HG03558 (cell line): ENCODE results near the gene HSPB6.
A peak's percentile ranks its signal among the peaks of the same experiment; 100 is the strongest.

ENCODE experiments used
- ATAC-seq: cut with Tn5 transposase; IDR thresholded peaks from one replicate; pipeline ENCODE4 v1.9.1; 2021; ENCODE audit warnings: moderate number of reproducible peaks; ENCODE audit not compliant: unreplicated experiment; ENCODE audit errors: extremely low read depth

The HSPB6 gene

DNA sequence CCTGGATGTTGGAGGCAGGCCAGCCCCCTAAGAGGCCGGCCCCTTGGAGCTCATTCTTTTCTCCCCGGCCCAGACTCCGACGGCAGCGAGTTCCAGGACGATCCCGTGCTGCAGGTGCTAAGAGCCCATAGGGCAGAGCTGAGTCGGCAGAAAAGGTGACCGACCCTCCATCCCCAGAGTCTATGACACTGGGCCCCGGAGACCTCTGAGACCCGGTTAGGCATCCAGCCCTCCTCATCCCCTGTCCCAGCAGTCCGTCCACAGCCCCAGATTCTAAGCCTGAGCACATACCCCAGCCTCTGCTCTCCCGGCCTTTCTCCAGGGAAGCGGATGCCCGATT lies 11.2 kb upstream of the HSPB6 start:
- ATAC-seq = no peak

DNA sequence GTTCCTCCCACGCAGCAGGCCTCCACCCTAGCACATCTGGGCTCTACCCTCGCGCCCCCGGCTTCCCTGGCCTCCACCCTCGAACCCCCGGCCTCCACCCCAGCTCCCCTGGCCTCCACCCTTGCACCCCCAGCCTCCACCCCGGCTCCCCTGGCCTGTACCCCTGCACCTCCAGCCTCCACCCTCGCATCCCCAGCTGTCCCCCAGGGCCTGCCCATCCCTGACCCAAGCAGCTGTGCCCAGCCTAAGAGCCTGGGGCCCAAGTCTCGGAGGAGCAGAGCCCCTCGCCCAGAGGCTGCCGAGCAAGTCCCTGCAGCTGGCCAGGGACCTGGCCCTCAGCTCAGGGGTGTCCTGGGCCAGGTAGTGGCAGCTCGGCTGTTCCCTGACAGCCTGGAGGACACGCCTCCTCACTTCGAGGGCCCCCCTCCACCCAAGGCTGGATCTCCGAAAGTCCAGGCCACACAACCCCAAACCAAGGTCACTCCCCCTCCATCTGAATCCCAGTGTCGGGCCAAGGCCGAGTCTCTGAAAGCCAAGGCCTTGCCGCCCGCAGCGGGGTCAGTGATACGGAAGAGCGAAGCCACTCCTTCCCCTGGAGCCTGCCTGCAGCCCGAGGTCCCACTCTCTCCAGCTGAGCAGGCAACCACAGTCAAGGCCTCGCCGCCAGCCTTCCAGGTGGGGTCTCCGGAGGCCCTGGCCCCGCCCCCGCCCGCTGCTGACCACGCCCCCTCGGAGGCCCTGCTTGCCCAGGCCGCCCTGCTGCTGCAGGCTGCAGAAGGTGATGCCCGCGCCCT lies 10.7 kb upstream of the HSPB6 start:
- ATAC-seq = no peak

DNA sequence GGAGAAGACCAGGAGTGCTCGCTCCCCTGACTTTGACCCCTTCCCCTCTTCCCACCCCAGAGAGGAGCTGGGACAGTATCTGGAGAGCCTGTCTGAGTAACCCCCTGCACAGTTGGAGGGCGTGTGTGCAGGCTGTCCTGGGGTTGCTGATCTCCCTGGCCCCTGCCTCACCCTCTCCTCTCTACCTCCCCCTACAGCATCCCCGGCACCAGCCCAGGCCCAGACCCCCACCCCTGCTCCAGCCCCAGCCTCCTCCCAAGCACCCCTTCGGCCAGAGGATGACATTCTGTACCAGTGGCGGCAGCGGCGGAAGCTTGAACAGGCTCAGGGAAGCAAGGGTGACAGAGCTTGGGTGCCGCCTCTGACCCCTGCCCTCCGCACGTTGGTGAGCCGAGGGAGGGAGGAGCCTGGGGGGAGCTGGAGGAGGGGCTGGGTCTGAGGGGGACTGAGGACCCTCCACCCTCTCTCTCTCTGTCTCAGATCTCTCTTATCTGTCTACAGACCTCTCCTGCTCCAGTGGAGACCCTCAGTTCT lies 9.8 kb upstream of the HSPB6 start:
- ATAC-seq = no peak

DNA sequence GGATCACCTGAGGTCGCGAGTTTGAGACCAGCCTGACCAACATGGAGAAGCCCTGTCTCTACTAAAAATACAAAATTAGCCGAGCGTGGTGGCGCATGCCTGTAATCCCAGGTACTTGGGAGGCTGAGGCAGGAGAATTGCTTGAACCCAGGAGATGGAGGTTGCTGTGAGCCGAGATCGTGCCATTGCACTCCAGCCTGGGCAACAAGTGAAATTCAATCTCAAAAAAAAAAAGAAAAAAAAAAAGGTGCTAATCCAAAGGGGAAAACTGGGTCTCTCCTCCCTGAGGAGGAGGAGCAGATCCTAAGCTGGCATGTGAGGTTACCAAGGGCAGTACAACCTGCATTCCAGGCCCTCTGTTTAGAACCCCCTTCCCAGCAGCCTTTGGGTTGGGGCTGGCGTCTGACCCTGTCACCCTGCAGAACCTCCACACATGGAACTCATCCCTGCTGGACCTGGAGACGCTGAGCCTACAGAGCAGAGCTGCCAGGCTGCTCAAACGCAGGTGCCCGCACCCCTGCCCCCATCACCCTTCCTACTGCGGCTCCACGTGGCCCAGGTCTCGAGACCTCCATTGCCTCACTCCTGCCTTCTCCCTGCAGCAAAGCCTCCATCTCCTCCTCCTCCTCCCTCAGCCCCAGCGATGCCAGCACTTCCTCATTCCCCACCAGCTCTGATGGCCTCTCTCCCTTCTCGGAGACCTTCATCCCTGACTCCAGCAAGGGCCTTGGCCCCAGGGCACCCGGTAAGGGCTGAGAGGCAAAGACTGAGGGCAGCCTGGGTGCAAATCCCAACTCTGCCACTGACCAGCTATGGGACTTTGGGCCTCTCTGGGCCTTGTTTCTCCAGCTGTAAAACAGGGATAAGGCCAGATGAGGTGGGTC lies 7.8 kb upstream of the HSPB6 start:
- ATAC-seq = no peak

DNA sequence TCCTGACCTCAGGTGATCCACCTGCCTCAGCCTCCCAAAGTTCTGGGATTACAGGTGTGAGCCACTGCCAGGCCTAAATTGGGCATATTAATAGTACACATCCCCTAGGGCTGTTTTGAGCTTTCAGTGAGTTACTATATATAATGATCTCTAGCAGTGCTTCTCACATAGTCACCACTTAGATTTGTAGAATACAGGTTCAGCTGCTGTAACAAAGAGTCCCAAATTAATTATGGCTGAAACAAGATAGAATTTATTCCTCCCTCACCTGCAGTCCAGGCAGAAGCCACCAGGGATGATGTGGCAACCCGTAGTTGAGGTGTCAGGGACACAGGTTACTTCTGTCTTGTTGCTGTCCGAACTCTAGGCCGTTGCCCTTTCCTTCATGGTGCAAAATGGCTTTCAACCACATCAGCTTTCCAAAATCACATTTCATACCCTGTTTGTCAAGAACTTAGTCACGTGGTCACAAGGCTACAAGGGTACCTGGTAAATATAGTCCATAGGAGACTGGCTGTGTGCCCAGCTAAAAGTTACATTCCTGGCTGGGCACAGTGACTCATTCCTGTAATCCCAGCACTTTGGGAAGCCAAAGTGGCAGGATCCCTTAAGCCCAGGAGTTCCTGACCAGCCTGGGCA lies 4.0 kb upstream of the HSPB6 start:
- ATAC-seq = no peak

DNA sequence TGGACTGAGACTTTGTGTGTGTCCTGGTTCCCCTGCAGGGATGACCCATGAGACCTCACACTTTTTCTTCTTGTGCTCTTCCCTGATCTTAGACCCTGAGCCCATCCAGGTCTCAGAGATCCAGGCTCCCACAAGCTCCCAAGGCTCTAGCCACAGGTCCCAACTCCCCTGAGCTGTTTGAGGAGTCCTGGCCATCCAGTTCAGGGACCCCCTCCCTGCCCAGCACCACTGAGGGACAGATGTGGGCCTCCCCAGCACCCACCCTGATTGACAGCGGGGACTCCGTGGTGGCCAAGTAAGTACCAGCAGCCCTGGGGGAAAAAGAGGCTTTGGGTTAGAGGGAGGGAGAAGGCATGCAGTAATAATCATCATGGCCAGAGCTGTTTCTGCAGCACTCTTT lies 2.9 kb upstream of the HSPB6 start:
- ATAC-seq = no peak

DNA sequence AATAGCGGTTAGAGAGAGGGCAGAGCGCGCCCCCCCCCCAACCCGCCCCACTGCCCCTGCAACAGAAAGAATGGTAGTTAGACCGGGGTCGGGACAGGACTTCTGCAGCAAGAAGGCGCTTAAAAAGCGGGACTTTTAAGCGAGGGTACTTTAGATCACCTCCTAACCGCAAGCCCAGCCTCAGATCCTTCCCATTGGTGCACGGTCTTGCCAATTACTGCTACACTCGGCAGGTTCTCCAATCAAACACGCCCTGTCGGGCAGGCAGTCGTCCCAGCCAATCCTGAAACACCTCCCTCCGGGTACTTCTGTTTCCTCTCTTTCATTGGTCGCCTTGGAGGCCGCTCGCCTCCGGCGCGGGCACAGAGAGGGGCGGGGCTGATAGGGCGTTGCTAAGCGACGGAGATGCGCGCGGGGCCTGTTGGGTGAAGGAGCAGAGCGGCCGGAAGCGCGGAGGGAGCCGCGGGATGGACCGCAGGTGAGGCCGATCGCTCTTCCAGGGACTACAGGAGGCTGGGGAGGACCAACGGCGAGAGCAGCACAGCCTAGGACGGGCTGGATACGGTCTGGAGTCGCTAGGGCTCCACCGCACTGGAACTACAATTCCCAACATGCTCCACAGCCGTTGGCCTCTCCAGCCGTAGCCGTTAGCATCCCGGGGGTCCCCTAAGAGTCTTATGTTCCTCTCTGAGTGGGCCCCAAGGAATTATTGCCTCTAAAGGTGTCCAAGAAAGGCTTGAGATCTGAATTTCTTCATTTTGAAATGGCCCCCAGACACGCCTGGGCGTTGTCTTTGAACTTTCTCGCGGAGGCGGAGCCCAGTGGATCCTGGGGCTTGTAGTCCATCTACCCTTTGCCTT lies 1.1 kb upstream of the HSPB6 start, which contains the start of gene PROSER3:
Gene PROSER3, plus strand, starts transcription at position 428 of the 860 bp plus-strand sequence. Its CDS starts 40 bp downstream, at position 468.
- peak; percentile 77 for ATAC-seq

DNA sequence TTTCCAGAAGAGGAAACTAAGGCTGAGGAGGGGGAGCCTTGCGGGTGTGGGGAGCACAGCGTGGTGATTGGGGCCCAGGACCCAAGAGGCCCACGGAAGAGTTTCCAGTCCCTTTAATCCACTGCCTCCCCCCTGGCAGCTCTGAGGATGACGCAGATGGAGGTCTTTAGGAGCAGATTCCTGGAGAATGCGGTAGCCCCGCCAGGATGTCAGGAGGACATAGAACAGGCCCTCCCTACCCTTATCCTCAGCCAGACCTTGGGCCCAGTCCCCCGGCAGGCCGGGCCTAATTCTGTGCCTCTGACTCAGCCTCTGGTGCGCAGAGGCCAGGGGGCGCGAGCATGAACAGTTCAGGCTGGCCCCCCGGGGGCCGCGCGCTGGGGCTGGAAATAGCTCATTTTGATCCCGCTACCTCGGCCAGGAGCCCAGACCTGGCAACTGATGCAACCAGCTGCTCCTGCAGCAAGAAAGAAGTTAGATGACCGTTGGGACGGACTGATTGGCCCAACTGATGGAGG lies 461 bp upstream of the HSPB6 start:
- no peak for ATAC-seq

DNA sequence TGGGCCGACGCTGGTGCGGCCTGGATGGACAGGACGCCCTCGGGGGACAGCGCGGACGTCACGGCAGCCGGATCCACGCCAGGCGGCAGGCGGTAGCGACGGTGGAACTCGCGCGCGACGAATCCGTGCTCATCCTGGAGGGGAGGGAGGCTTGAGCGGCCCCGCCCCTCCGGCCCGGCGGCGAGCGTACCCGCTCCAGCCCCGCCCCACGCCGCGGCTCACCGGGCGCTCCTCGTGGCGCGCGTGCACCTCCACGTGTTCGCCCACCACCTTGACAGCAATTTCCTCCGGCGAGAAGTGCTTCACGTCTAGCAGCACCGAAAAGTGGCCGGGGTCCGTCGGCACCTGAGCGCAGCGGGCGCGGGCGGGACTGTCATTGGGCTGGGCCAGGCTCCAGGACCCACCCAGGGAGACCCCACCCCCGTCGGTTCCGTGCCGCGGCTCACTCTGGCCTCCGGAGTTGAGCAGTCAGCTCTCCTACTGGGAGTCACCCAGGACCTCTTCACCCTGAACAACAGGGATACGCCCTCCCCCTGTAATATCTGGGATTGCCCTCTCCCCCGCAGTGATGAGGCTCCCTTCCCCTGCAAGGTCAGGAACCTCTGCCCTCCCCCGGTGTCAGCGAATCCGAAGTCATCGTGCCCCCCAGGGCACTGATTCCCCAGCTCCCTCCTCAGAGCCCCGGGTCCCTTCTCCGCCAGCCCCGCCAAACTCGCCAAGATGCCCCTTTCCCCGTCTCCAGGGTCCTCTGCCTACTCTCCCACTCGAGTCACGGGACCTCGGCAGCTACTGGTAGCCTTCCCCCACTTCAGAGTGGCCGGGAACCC lies 1.1 kb downstream of the HSPB6 start:
- ATAC-seq = no peak

DNA sequence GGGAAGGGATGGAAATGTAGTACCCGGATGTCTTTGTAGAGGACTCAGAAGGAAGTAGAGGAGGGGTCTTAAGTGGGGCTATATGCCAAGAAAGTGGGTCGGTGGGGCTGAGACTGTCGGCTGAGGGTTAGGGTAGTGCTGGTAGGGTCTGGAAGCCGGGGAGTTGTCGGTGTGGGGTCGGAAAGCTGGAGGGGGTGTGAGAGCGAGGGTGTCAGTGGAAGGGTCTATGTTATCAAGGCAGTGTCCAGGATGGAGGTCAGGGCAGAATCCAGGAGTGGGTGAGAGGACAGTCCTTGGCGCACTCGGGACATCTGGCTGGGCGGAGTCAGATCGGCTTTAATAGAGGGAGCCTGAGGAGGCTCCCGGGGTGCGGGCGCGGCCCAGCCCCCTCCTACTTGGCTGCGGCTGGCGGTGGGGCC lies 1.7 kb downstream of the HSPB6 start:
- ATAC-seq = no peak

DNA sequence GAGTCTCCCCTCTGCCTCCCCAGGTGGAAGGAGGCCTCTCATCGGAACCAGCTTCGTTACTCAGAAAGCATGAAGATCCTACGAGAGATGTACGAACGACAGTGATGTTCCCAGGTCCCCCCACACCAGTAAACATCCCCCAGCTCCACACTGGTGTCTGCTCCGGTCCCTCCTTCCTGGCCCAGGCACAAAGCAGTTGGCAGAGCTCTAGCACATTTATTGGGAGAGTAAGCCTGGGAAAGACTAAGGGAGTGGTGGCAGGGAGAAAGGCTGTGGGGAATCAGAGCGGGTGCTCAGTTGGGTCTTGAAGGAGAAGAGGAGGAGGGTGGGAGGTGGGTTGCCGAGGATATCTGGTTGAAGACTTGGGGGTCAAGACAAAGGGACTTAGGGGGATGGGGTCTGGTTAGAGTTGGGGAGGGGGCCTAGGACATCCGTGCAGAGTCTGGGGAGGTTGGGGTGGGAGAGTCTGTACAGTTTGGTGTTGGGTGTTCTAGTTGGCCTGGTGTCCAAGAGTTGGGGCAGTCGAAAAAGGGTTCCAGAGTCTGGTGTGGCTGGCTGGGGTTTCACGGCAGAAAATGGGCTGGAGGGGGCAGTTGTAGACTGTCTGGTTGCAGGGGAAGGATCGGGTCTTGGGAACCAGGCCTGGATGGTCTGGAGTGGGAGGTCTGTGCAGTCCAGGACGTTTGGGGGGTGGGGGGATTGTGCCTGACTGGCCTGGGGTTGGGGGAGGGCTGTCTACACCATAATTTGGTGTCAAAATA lies 2.3 kb downstream of the HSPB6 start:
- no peak for ATAC-seq

DNA sequence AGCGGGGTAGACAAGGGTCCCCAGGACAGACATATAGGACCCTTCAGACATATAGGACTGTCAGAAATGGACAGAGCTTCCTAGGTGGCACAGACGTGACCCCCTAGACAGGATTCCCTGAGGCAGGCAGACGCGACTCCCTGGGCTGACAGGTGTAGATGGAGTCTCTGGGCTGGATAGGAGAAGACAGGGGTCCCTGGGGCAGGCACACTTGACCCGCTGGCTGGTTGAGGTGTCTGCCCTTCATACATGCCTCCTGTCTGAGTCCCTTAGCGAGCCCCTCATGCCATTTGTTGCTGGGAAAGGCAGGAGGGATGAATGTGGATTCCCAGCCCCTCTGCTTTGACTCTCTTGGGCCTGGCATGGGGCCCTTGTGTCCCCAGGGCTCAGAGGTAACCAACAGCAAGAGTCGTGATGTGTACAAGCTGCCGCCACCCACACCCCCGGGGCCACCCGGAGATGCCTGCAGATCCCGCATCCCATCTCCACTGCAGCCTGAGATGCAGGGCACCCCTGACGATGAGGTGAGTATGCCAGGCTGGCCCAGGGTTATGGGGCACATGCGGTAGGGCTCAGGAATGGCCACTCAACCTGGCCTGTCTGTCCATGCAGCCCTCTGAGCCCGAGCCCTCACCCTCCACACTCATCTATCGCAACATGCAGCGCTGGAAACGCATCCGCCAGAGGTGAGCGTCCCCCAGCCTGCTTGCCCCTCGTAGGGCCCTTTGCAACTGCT lies 3.0 kb downstream of the HSPB6 start:
- ATAC-seq = no peak

DNA sequence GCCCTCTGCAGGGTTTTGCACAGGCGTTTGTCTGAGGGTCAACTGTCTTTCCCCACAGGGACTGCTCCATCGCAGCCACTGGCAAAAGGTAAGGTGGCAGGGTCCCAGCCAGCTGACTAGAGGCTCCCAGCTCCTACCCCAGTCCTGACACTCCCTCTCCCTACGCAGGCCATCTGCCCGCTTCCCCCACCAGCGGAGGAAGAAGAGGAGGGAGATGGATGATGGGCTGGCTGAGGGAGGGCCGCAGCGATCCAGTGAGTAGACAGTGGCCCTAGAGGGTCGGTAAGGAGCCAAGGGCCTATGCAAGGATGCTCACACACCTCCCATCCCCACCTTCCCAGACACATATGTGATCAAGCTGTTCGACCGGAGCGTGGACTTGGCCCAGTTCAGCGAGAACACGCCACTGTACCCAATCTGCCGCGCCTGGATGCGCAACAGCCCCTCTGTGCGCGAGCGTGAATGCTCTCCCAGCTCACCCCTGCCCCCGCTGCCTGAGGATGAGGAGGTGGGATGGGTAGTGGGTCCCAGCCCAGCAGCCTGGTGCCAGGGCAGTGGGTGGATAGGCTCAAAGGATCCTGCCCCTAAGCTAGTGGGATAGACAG lies 4.0 kb downstream of the HSPB6 start:
- ATAC-seq = no peak

DNA sequence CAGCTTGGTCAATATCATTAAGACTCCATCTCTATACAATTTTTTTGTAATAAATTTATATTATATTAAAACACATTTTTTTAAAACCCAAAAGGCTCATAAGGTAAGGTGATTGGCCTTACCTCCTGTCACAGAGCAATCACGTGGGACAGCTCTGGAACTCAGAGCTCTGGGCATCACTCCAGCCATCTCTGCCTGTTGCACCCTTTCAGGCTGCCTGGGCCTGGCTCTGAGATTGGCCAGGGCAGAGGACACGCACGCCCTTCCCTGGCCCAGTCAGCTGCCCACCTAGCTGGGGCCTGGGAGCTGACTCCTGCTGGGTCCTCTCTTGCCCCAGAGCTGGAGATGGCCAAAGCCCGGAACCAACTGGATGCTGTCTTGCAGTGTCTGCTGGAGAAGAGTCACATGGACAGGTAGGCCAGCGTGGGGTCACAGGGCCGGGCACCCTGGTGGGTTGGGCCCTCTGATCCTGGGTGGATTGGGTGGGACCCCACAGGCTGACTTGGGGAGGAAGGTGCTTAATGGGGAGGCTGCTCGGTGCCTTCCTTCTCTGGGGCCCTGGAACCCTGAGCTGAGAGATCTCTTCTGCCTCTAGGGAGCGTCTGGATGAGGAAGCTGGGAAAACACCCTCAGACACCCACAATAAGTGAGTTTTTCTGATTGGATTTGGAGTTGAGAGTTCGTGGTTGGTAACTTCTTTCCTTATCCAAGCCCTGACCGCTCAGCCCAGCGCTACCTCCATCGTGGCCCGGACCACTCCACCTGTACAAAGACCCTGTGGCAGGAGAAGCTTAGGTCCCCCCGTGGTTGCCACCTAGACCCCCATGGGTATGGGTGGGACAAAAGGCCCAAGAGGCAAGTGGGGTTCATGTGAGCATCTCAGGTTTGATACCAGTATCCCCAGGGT lies 4.7 kb downstream of the HSPB6 start:
- ATAC-seq = no peak

DNA sequence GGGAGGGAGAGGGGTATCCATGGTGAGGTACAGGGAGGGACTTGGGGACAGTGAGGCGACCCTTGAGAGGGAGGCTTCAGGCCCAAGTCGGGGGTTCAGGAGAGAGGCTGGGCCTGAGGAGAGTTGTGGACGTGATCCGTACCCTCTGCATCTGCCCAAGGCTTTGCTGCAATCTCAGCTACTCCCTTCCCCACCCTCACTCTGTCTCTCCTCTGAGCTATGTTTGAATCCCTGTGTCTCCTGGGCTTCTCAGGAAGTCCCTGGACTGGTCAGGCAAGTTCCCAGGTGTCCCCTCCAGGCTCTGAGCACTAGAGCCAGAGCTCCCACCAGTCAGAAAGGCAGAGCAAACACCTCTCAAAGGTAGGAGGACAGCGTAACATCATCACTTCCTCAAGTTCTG lies 6.7 kb downstream of the HSPB6 start:
- ATAC-seq = no peak
